SJCRH30 (cell line): ENCODE data around the gene PAM. TPM values are rescaled to one million over a fixed set of nuclear protein-coding genes. Genes with fewer than 3 reads are reported as not detected.

ENCODE experiments used
- DNase-seq, 2 experiments: peaks; one replicate each; pipeline ENCODE4 v3.0.0-alpha.2; 2015 to 2020
- H3K27ac ChIP-seq: fragments of 250-450 bp; sonication (Bioruptor Pico); 2 replicates; pipeline ENCODE4 v1.5.1; 2020; ENCODE audit warnings: mild to moderate bottlenecking, moderate library complexity
- H3K27me3 ChIP-seq: fragments of 250-450 bp; sonication (Bioruptor Pico); 2 replicates; pipeline ENCODE4 v1.5.1; 2020; ENCODE audit warnings: mild to moderate bottlenecking, moderate library complexity
- H3K36me3 ChIP-seq: fragments of 250-450 bp; sonication (Bioruptor Pico); 2 replicates; pipeline ENCODE4 v1.5.1; 2020; ENCODE audit warnings: mild to moderate bottlenecking, moderate library complexity
- H3K4me1 ChIP-seq: fragments of 250-450 bp; sonication (Bioruptor Pico); 2 replicates; pipeline ENCODE4 v1.5.1; 2020; ENCODE audit warnings: mild to moderate bottlenecking, moderate library complexity
- H3K4me3 ChIP-seq: fragments of 250-450 bp; sonication (Bioruptor Pico); 2 replicates; pipeline ENCODE4 v1.5.1; 2020; ENCODE audit warnings: mild to moderate bottlenecking, moderate library complexity
- H3K9me3 ChIP-seq: fragments of 250-450 bp; sonication (Bioruptor Pico); replicated peaks from 2 replicates; pipeline ENCODE4 v1.5.1; 2020; ENCODE audit warnings: mild to moderate bottlenecking, moderate library complexity
- total RNA-seq: library from RNA; depleted of rRNA; stranded (reverse); fragments of >200 nt; shearing (Covaris generic); gene quantifications from 2 replicates; pipeline ENCODE4 v1.2.3, GENCODE V29; 2014

PAM gene
- total RNA-seq, 1 experiment from 2014 or later = 144 TPM

DNA sequence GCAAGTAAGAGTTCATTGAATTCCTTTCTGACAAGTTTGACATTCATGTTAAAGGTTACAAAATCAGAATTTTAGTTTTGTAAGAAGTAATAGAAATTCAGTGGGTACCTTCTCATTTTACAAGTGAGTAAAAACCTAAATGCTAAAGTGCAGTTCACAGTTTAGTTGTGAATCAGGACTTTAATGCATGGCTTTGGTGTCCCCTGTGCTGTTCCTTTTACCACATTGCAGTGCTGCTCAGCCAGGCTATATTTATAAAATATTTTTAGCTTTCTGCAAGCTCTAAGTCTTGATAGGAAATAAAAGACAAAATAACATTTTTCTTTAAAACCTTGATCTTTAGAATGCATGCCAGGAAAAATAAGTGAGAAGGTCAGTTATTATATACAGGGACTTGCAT lies 26.3 kb downstream of the PAM start:
- Histone ChIP-seq H3K27ac (no peak overlapping the region), H3K4me3 (no peak overlapping the region), H3K36me3 (no peaks in the 10 kb centered on the region; the same call in 1 of the 2 replicates), H3K4me1 (peaks cover 8% of the 10 kb centered on the region; the same call in 1 of the 2 replicates), H3K9me3 (peaks cover 1% of the 10 kb centered on the region; the same call in 1 of the 2 replicates), H3K27me3 (no peaks in the 10 kb centered on the region)
- no peak for DNase-seq

DNA sequence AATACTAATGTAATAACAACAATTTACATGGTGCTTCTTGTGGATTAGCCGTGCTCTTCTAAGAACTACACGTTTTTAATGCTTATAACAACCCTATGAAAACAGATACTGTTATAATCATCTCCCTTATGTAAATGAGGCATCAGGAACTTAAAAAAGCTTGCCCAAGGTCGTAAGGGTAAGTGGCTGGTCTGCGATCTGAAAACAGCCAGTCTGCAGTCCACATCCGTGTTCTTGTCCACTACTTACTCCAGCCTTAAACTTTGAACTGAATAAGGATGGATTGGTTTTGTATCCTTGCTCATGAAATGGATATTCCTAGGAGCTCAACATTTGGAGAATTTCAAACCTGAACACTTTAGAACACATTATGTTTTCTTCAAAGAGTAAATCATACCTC lies 26.7 kb downstream of the PAM start:
- no peak for DNase-seq

DNA sequence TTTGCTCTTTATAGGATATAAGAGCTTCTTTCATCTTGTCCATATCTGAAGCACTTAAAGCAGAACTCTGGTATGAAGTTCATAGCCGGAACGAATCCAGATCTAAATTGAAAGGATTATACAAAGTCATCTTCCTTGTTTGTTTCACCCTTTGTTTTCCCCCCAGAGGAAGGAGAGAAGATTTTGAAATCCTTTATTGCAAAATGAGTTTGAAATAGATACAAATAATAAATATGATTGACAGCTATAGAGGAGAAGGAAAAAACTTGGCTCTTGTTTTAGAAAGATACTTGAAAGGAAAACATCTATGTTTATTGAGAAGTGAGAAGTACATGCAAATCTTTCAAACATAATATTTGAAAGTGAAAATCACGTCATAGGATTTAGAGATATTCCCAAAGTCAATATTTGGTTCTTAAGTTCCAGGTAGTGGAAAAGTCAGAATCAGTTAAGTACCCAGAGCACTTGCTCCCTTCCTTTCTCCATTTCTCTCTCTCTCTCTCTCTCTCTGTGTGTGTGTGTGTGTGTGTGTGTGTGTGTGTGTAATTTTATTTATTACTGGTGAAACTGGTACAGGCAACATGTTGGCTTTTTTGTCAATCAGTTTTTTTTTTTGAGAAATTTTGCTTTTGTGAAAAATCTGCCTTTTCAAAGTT lies 27.2 kb downstream of the PAM start:
- Histone ChIP-seq H3K27ac (no peak overlapping the region), H3K27me3 (no peaks in the 10 kb centered on the region), H3K36me3 (no peaks in the 10 kb centered on the region; the same call in 1 of the 2 replicates), H3K4me3 (no peak overlapping the region), H3K4me1 (peaks cover 8% of the 10 kb centered on the region; the same call in 1 of the 2 replicates), H3K9me3 (no peaks in the 10 kb centered on the region)
- no peak for DNase-seq

More for the DNA sequence above, 26.7 kb downstream of the PAM start:
- H3K36me3 ChIP-seq = no peaks in the 10 kb centered on the region; the same call in 1 of the 2 replicates
- no peak overlapping the region for H3K27ac ChIP-seq
- H3K27me3 ChIP-seq = no peaks in the 10 kb centered on the region
- no peaks in the 10 kb centered on the region for H3K9me3 ChIP-seq
- H3K4me1 ChIP-seq = peaks cover 8% of the 10 kb centered on the region; the same call in 1 of the 2 replicates
- H3K4me3 ChIP-seq = no peak overlapping the region

DNA sequence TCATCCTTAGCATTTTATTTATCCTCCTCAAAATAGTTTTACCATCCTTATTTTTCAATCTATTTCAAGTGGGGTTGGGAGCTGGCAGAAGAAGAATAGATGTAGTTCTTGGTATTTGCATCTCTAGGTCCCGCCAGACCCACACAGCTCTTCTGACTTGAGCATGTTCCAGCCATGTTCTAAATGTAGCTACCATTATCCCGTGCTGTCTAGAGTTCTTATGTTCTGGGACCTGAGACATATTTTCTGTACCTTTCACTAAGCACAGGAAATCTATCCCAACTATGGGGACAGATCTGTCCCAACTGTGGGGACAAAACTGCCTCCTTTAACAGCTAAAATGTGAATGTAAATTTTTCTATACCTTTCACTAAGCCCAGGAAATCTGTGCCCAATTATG lies 32.0 kb downstream of the PAM start:
- H3K36me3 ChIP-seq = no peaks in the 10 kb centered on the region
- H3K4me3 ChIP-seq = no peak overlapping the region
- H3K27me3 ChIP-seq = no peaks in the 10 kb centered on the region
- no peaks in the 10 kb centered on the region for H3K4me1 ChIP-seq
- no peak for DNase-seq
- no peak overlapping the region for H3K27ac ChIP-seq
- H3K9me3 ChIP-seq = no peaks in the 10 kb centered on the region

DNA sequence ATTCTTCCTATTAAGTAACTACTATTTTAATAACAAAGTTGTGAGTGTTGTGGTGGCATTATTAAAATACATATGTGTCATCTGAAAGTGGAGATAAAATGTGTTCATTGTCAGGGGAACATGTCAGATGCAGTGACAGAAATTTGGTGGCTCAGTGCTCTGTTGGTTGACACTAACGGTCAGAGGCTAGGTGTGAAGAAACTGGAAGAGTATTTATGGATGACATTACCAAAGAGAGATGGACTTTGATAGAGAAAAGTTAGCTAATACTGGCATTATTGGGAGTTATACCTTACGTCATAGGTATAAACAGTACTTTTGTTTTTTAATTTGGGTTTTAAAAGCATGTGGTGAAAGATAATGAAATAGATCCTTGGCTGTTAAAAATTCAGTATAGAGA lies 33.7 kb downstream of the PAM start:
- Histone ChIP-seq H3K4me1 (no peaks in the 10 kb centered on the region), H3K27ac (no peak overlapping the region), H3K9me3 (no peaks in the 10 kb centered on the region), H3K4me3 (no peak overlapping the region), H3K36me3 (no peaks in the 10 kb centered on the region), H3K27me3 (no peaks in the 10 kb centered on the region)
- no peak for DNase-seq

GRCh38 chr5:102789469-102789868 lies 34.4 kb downstream of the PAM start:
- no peaks in the 10 kb centered on the region for H3K36me3 ChIP-seq
- no peak for DNase-seq
- H3K27me3 ChIP-seq = no peaks in the 10 kb centered on the region
- H3K27ac ChIP-seq = no peak overlapping the region
- H3K4me3 ChIP-seq = no peak overlapping the region
- H3K4me1 ChIP-seq = no peaks in the 10 kb centered on the region
- no peaks in the 10 kb centered on the region for H3K9me3 ChIP-seq

DNA sequence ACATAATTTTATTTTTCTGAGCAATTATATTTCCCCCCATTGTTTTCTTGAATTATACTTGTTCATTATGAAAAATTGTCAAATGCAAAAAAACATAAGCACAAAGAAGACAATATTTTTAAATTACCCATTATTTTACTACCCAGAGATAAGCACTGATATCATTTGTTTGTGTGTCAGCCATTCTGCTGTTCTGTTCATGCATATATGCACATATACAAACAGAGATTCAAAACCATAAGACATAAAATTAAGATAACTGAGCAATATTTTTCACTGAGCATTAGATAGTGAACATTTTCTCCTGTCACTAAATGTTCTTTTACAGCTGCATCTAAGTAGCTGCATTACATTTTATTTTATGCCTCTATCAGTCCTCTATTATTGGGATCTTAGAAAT lies 35.6 kb downstream of the PAM start:
- H3K9me3 ChIP-seq = no peaks in the 10 kb centered on the region
- H3K27me3 ChIP-seq = no peaks in the 10 kb centered on the region
- no peak overlapping the region for H3K4me3 ChIP-seq
- no peak overlapping the region for H3K27ac ChIP-seq
- H3K36me3 ChIP-seq = no peaks in the 10 kb centered on the region
- H3K4me1 ChIP-seq = no peaks in the 10 kb centered on the region; the same call in 1 of the 2 replicates
- no peak for DNase-seq

DNA sequence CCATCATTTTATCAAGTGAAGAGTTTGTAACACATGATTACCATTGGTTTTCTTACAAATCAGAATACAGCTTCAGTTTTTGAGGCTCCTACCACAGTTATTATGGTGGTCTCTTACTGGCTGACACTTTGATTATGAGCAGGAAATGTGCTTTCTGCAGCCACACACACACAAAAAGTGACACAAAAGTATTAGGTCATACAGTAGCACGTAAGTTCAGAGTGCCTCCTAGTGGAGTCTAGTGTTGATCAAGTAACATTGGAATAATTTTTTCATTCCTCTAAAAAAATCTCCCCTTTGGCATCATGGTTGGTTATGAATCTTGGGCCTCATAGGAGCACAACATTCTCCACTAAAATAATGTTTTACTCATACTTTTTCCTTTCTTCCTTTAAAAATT lies 37.6 kb downstream of the PAM start:
- Histone ChIP-seq H3K36me3 (no peaks in the 10 kb centered on the region), H3K4me1 (peaks cover 2% of the 10 kb centered on the region; the same call in 1 of the 2 replicates)
- no peak for DNase-seq

GRCh38 chr5:102794047-102794446 lies 38.9 kb downstream of the PAM start:
- no peaks in the 10 kb centered on the region for H3K9me3 ChIP-seq
- H3K27me3 ChIP-seq = no peaks in the 10 kb centered on the region
- no peak overlapping the region for H3K4me3 ChIP-seq
- DNase-seq = no peak
- H3K27ac ChIP-seq = no peak overlapping the region
- H3K36me3 ChIP-seq = no peaks in the 10 kb centered on the region
- peaks cover 2% of the 10 kb centered on the region; the same call in 1 of the 2 replicates for H3K4me1 ChIP-seq

More for the DNA sequence above, 37.6 kb downstream of the PAM start:
- H3K4me3 ChIP-seq = no peak overlapping the region
- H3K9me3 ChIP-seq = no peaks in the 10 kb centered on the region
- no peaks in the 10 kb centered on the region for H3K27me3 ChIP-seq
- no peak overlapping the region for H3K27ac ChIP-seq

GRCh38 chr5:102794677-102795331 lies 39.7 kb downstream of the PAM start:
- Histone ChIP-seq H3K4me1 (peaks cover 2% of the 10 kb centered on the region; the same call in 1 of the 2 replicates), H3K27me3 (no peaks in the 10 kb centered on the region)

DNA sequence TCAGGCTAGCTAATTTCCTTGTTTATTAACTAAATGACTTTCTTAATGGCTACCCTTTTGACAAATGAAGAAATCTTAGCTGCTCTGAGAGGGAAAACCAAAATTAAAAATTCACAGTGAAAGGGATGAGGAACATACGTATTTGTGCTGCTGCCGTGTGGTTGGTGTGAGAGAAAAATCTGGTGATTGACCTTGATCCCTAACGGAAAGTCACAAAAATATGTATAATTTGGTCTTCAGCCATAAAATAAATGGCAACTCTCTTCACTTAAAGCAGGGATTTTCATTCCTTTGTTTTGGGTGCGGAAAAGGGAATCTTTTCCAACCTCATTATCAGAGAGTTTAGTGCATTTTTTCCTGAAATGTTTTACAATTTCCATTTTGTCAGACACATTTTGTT lies 40.4 kb downstream of the PAM start:
- Histone ChIP-seq H3K9me3 (no peaks in the 10 kb centered on the region), H3K36me3 (no peaks in the 10 kb centered on the region), H3K4me3 (no peak overlapping the region), H3K4me1 (peaks cover 2% of the 10 kb centered on the region; the same call in 1 of the 2 replicates), H3K27me3 (no peaks in the 10 kb centered on the region), H3K27ac (no peak overlapping the region)
- no peak for DNase-seq

More at GRCh38 chr5:102794677-102795331, 39.7 kb downstream of the PAM start:
- Histone ChIP-seq H3K27ac (no peak overlapping the region), H3K4me3 (no peak overlapping the region), H3K9me3 (no peaks in the 10 kb centered on the region), H3K36me3 (no peaks in the 10 kb centered on the region)
- DNase-seq = no peak

DNA sequence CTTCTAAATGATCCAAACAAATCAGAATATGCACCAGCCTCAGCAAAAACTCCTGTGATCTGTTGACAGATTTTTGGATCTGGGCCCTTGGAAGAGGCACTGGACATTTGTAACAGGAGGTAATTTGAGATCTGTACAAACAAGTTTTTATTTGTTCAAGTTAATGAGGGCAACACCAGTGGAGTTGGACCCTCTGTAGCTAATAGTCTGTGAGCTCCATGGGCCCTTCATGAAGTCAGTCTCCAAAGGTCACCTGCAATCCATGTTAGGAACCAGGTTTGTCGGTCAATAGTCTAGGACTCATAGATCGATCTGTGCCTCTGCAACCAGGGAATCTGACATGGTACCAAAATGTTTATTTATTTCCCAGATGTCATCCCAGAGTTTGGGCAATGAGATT lies 40.9 kb downstream of the PAM start:
- no peaks in the 10 kb centered on the region for H3K9me3 ChIP-seq
- no peak for DNase-seq
- no peaks in the 10 kb centered on the region for H3K27me3 ChIP-seq
- peaks cover 7% of the 10 kb centered on the region; the same call in 1 of the 2 replicates for H3K4me1 ChIP-seq
- no peaks in the 10 kb centered on the region for H3K36me3 ChIP-seq
- no peak overlapping the region for H3K4me3 ChIP-seq
- H3K27ac ChIP-seq = no peak overlapping the region

- Histone ChIP-seq H3K4me3 (no peak overlapping the region), H3K27ac (no peak overlapping the region), H3K4me1 (peaks cover 7% of the 10 kb centered on the region; the same call in 1 of the 2 replicates), H3K36me3 (no peaks in the 10 kb centered on the region), H3K9me3 (no peaks in the 10 kb centered on the region), H3K27me3 (no peaks in the 10 kb centered on the region)
- DNase-seq = no peak
Measured at GRCh38 chr5:102796498-102796897, 41.4 kb downstream of the PAM start.

DNA sequence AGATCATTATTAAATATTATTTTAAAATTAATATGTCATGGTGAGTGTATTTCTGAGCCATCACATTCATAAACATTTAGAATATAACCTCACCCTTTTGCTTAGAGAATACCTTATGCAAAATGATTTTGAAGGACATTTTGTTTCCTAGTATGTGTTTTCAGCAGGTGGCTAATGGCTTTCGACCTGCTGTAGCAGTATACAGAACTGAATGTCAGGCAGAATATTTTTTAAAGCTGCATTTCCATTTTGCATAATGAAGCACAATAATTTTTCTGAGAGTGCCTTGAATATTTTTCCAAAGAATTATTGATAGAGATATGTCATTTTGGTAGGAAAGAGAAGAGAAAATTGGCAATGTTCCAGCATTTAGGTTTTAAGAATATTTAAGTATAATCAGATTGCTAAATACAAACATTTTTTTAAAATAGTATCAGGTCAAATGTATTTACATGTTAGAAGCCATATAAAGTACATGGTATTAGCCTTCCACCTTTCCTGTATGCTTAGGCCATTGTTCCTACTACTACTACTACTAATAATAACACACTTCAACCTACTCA lies 42.3 kb downstream of the PAM start:
- no peak for DNase-seq
- no peak overlapping the region for H3K27ac ChIP-seq
- H3K4me3 ChIP-seq = no peak overlapping the region
- H3K36me3 ChIP-seq = no peaks in the 10 kb centered on the region
- H3K4me1 ChIP-seq = peaks cover 7% of the 10 kb centered on the region; the same call in 1 of the 2 replicates
- H3K27me3 ChIP-seq = no peaks in the 10 kb centered on the region
- no peaks in the 10 kb centered on the region for H3K9me3 ChIP-seq

GRCh38 chr5:102798104-102798785 lies 43.1 kb downstream of the PAM start:
- H3K4me1 ChIP-seq = peaks cover 7% of the 10 kb centered on the region; the same call in 1 of the 2 replicates
- H3K27ac ChIP-seq = no peak overlapping the region
- H3K9me3 ChIP-seq = no peaks in the 10 kb centered on the region
- DNase-seq = no peak
- H3K4me3 ChIP-seq = no peak overlapping the region
- no peaks in the 10 kb centered on the region for H3K27me3 ChIP-seq
- H3K36me3 ChIP-seq = no peaks in the 10 kb centered on the region
